GM21825 (cell line): ENCODE measurements around the gene WSB2.
"Not testable (repeated sequence)": the region's sequence is repeated elsewhere in the genome, so short reads cannot be mapped to it uniquely, and the experiment has no call there.

ENCODE experiments used
- ATAC-seq: cut with Tn5 transposase; IDR thresholded peaks from one replicate; pipeline ENCODE4 v1.9.1; 2021; ENCODE audit warnings: mild to moderate bottlenecking, moderate library complexity; ENCODE audit not compliant: unreplicated experiment

The WSB2 gene

GRCh38 chr12:118061011-118061872, at the start of gene WSB2:
TSS of gene WSB2 (minus strand) at chr12:118061179. CDS start at chr12:118061048, 131 bp downstream.
- peak; percentile 58 for ATAC-seq

- no peak for ATAC-seq
These were observed 48.1 kb upstream of the WSB2 start for GRCh38 chr12:118109088-118109487.

GRCh38 chr12:118107694-118108093, 46.7 kb upstream of the WSB2 start:
- ATAC-seq = no peak

- ATAC-seq = no peak
These were observed 46.0 kb upstream of the WSB2 start for GRCh38 chr12:118107011-118107410.

GRCh38 chr12:118103601-118104382, 42.8 kb upstream of the WSB2 start, which contains the start of gene VSIG10:
TSS of gene VSIG10 (minus strand) at chr12:118104011. CDS start at chr12:118103671, 340 bp downstream.
- ATAC-seq = no peak

GRCh38 chr12:118103201-118103600, 42.2 kb upstream of the WSB2 start:
- no peak for ATAC-seq

GRCh38 chr12:118102609-118103008, 41.6 kb upstream of the WSB2 start:
- ATAC-seq = no peak

GRCh38 chr12:118102070-118102469, 41.1 kb upstream of the WSB2 start:
- ATAC-seq = no peak

- no peak for ATAC-seq
These were observed 40.1 kb upstream of the WSB2 start for GRCh38 chr12:118101051-118101450.

GRCh38 chr12:118098911-118099671, 38.1 kb upstream of the WSB2 start:
- no peak for ATAC-seq

GRCh38 chr12:118098401-118098800, 37.4 kb upstream of the WSB2 start:
- ATAC-seq = no peak

DNA sequence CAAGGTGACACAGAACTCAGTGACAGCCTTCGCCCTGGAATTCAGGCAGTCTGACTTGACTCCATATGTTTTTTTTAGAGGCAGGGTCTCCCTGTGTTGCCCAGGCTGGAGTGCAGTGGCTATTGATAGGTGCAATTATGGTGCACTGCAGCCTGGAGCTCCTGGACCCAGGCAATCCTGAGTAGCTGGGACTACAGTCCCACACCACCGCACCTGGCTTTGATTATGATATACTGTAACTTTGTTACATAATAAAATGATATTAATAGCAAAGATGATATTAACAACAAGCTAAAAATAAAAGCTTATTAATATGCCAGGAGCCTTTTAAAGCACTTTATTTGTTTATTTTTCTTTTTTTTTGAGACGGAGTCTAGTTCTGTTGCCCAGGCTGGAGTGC, 33.1 kb upstream of the WSB2 start:
- ATAC-seq = no peak

DNA sequence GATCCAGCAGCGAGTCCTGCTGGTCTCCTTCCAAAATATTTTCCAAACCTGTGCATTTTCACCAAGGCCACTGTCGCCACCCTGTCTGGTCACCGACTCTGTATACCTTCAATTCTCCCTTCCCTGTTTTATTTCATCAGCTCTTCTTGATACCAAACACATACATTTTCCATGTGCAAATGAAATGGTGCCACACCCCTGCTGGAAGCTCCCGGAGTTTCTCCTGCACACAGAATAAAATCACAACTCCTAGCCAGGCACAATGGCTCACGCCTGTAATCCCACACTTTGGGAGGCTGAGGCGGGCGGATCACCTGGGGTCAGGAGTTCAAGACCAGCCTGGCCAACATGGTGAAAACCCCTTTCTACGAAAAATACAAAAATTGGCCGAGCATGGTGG, 28.8 kb upstream of the WSB2 start:
- no peak for ATAC-seq

GRCh38 chr12:118082161-118082560, 21.2 kb upstream of the WSB2 start:
- ATAC-seq = no peak

- not testable (repeated sequence) for ATAC-seq
These were observed 20.5 kb upstream of the WSB2 start for GRCh38 chr12:118081521-118081920.

GRCh38 chr12:118073768-118074167, 12.8 kb upstream of the WSB2 start:
- no peak for ATAC-seq

DNA sequence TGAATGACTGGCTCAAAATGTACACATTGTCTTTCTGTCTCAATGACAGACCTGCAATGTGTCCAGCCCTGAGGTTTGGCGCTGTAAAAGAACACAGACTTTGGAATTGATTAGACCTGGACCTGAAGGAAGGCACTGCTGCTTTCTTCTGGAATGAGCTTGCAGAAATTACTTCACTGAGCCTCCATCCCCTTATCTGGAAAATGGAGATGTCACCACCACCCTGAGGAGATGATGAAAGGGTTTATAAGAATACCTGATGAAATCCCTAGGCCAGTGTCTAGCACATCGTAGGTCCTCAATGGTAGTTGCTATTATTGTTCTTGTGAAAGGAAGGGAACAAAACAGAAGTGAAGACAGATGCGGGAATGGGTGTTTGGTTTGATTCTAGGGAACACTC, 9.7 kb upstream of the WSB2 start:
- no peak for ATAC-seq

DNA sequence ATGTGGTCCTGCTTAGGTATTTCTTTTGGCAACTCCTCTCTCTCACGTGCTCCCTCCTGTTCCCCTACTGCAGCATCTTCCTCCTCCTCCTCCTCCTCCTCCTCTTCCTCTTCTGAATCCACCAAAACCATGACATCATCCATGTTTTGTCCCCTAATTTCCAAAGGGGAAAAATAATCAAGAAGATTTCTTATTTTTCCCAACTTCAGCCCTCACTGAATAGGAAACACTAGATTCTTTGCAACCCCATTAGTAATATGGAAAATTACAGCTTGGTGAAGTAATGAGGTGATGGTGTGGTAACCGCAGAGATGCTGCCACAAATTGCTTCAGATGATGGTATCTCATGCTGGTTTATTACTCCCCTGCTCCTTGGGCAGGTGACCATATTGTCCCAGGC, 7.5 kb upstream of the WSB2 start:
- ATAC-seq = no peak

DNA sequence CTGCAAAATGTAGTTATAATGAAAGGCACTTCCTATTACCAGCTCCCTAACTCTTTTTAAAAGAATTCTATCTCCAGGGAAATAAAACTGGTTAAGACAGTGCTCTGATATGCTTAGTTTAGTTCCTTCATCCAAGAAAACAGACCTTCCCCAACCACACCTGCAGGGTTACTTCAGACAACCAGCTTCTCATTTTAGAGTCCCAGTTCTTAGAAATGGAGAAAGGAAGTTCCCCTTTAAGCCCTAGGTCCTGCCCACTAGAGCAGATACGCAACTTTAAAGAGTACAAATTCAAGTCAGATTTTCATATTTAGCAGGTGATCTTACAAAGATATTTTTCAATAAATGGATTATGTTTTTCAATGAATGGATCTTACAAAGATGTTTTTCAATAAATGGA, 4.4 kb upstream of the WSB2 start:
- ATAC-seq = no peak

- ATAC-seq = no peak
These were observed 3.6 kb upstream of the WSB2 start for GRCh38 chr12:118064608-118065007.
